ENCODE measurements around the gene TANC1.

The TANC1 gene

DNA sequence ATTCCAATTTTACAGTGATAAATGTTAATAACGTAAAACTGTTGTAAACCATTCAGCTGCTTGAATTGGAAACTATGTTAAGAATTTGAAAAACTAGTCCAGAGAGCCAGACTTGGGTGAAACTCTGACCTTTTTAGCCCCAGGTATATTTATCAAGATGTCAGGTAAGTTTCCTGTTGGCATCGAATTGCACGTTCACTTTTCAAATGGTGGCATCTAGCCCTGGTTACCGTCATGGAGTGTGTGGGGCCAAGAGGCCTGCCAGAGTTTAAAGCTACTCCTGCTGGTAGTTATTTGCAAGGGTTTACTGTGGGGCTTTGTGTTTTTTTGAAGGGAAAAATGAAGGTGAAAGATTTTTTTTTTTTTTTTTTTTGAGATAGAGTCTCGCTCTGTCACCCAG lies 208.1 kb downstream of the TANC1 start:
- no peak for ATAC-seq (ENCODE audit: insufficient read depth, low read depth)
- no peaks in the 10 kb centered on the region for H3K4me1 ChIP-seq (ENCODE audit: insufficient read depth, low read length)
- no peak overlapping the region for H3K9ac ChIP-seq (ENCODE audit: low read depth, low read length)
- H3K27me3 ChIP-seq (ENCODE audit: insufficient read depth, low read length, poor library complexity): no peaks in the 10 kb centered on the region
- H3K4me2 ChIP-seq (ENCODE audit: insufficient read depth, low read length): no peak overlapping the region
- no peaks in the 10 kb centered on the region for H3K9me3 ChIP-seq (ENCODE audit: insufficient read depth, low read length, severe bottlenecking)
- DNase-seq: no peak
- no peaks in the 10 kb centered on the region for H3K79me2 ChIP-seq (ENCODE audit: insufficient read depth, low read length)
- no peak overlapping the region for H2AFZ ChIP-seq (ENCODE audit: low read depth, low read length)
- H3K4me3 ChIP-seq (ENCODE audit: low read depth in 1 of 2, low read length in 2 of 2): no peak overlapping the region
- H4K20me1 ChIP-seq (ENCODE audit: insufficient read depth, low read length): no peaks in the 10 kb centered on the region
- H3K36me3 ChIP-seq (ENCODE audit: insufficient read depth, low read length): peaks cover 39% of the 10 kb centered on the region
- no peak for TF ChIP-seq EZH2 (IDR thresholded peaks at IDR 0.05; ENCODE audit: borderline replicate concordance, low read depth, low read length, severe bottlenecking)
- TF ChIP-seq, protein P1, sequence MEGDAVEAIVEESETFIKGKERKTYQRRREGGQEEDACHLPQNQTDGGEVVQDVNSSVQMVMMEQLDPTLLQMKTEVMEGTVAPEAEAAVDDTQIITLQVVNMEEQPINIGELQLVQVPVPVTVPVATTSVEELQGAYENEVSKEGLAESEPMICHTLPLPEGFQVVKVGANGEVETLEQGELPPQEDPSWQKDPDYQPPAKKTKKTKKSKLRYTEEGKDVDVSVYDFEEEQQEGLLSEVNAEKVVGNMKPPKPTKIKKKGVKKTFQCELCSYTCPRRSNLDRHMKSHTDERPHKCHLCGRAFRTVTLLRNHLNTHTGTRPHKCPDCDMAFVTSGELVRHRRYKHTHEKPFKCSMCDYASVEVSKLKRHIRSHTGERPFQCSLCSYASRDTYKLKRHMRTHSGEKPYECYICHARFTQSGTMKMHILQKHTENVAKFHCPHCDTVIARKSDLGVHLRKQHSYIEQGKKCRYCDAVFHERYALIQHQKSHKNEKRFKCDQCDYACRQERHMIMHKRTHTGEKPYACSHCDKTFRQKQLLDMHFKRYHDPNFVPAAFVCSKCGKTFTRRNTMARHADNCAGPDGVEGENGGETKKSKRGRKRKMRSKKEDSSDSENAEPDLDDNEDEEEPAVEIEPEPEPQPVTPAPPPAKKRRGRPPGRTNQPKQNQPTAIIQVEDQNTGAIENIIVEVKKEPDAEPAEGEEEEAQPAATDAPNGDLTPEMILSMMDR (IDR thresholded peaks at IDR 0.05; ENCODE audit: borderline replicate concordance, extremely low read depth, low read length, poor library complexity, severe bottlenecking): no peak
- H3K27ac ChIP-seq (ENCODE audit: low read length): no peak overlapping the region

DNA sequence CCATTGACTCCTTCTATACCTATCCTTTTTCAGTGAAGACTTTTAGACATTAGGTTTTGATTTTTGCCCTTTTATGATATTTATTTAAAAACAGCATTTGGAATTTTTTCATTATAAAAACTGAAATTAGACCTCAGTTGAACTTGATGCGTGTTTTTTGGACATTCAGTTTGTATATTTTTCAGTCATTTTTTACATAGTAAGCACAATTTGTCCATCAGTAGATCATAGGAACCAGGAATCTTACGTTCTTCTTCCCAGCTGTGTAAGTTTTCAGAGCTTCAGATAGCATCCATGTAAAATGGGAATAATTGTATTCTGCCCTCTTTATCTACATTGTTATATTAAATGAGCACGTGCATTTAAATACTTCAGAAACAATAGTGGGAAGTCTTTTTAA lies 208.9 kb downstream of the TANC1 start:
- Histone ChIP-seq H3K4me1 (ENCODE audit: insufficient read depth, low read length) (no peaks in the 10 kb centered on the region), H3K4me2 (ENCODE audit: insufficient read depth, low read length) (no peak overlapping the region), H3K9me3 (ENCODE audit: insufficient read depth, low read length, severe bottlenecking) (no peaks in the 10 kb centered on the region), H3K27ac (ENCODE audit: low read length) (no peak overlapping the region), H3K27me3 (ENCODE audit: insufficient read depth, low read length, poor library complexity) (no peaks in the 10 kb centered on the region), H3K36me3 (ENCODE audit: insufficient read depth, low read length) (peaks cover 34% of the 10 kb centered on the region), H4K20me1 (ENCODE audit: insufficient read depth, low read length) (no peaks in the 10 kb centered on the region), H3K4me3 (ENCODE audit: low read depth in 1 of 2, low read length in 2 of 2) (no peak overlapping the region), H2AFZ (ENCODE audit: low read depth, low read length) (no peak overlapping the region), H3K79me2 (ENCODE audit: insufficient read depth, low read length) (no peaks in the 10 kb centered on the region), H3K9ac (ENCODE audit: low read depth, low read length) (no peak overlapping the region)
- TF ChIP-seq, protein P1 (IDR thresholded peaks at IDR 0.05; ENCODE audit: borderline replicate concordance, extremely low read depth, low read length, poor library complexity, severe bottlenecking): no peak
- no peak for TF ChIP-seq EZH2 (IDR thresholded peaks at IDR 0.05; ENCODE audit: borderline replicate concordance, low read depth, low read length, severe bottlenecking)
- DNase-seq (no peak), ATAC-seq (ENCODE audit: insufficient read depth, low read depth) (no peak)

DNA sequence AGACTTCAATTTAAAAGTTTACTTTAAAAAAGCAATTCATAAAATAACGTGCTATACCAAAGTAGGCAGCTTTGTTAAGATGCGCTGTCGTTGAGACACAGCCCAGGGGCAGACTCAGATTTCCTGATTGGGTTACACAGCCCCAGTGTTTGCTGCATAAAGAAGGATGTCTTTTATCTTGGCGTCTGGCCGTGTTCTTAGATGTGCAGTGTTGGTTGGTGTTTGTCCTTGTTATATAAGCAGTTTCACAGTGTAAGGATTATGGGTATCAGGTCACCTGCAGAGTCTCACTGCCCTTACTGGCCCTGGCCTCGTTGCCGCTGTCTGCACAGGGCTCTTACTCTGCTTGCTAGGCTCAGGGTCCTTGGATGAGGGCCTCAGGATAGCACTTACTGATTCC lies 209.5 kb downstream of the TANC1 start:
- Histone ChIP-seq H3K79me2 (ENCODE audit: insufficient read depth, low read length) (no peaks in the 10 kb centered on the region), H3K36me3 (ENCODE audit: insufficient read depth, low read length) (peaks cover 28% of the 10 kb centered on the region), H3K27ac (ENCODE audit: low read length) (no peak overlapping the region), H3K9ac (ENCODE audit: low read depth, low read length) (no peak overlapping the region), H3K9me3 (ENCODE audit: insufficient read depth, low read length, severe bottlenecking) (no peaks in the 10 kb centered on the region), H3K4me2 (ENCODE audit: insufficient read depth, low read length) (no peak overlapping the region), H2AFZ (ENCODE audit: low read depth, low read length) (no peak overlapping the region), H3K4me1 (ENCODE audit: insufficient read depth, low read length) (no peaks in the 10 kb centered on the region), H3K4me3 (ENCODE audit: low read depth in 1 of 2, low read length in 2 of 2) (no peak overlapping the region), H4K20me1 (ENCODE audit: insufficient read depth, low read length) (no peaks in the 10 kb centered on the region), H3K27me3 (ENCODE audit: insufficient read depth, low read length, poor library complexity) (no peaks in the 10 kb centered on the region)
- DNase-seq (no peak), ATAC-seq (ENCODE audit: insufficient read depth, low read depth) (0 out of 3 replicates have a peak, but pooled peaks have one; percentile 19)
- no peak for TF ChIP-seq EZH2 (IDR thresholded peaks at IDR 0.05; ENCODE audit: borderline replicate concordance, low read depth, low read length, severe bottlenecking)
- TF ChIP-seq, protein P1 (IDR thresholded peaks at IDR 0.05; ENCODE audit: borderline replicate concordance, extremely low read depth, low read length, poor library complexity, severe bottlenecking): no peak

DNA sequence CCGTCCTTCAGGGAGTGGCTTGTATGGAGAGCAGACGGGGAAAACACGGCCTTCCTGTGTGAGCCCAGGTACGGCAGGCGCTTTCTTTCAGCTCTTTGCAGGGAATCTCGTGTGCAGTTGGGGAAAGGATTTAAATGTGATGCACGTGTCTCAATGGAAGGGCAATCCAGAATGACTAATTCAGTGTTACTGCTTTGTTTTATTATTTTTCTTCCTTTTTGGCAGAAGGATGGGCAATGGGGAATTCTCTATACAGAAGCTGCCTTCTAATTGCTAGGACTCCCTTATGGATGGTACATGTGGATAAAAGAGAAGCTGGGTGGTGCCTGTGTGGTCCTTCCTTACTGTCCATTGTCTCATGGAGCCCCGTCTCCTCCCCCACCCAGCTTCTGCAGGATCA lies 210.7 kb downstream of the TANC1 start:
- Histone ChIP-seq H2AFZ (ENCODE audit: low read depth, low read length) (no peak overlapping the region), H3K79me2 (ENCODE audit: insufficient read depth, low read length) (no peaks in the 10 kb centered on the region), H4K20me1 (ENCODE audit: insufficient read depth, low read length) (no peaks in the 10 kb centered on the region), H3K36me3 (ENCODE audit: insufficient read depth, low read length) (peaks cover 26% of the 10 kb centered on the region), H3K4me3 (ENCODE audit: low read depth in 1 of 2, low read length in 2 of 2) (no peak overlapping the region), H3K4me1 (ENCODE audit: insufficient read depth, low read length) (no peaks in the 10 kb centered on the region), H3K9me3 (ENCODE audit: insufficient read depth, low read length, severe bottlenecking) (no peaks in the 10 kb centered on the region), H3K27me3 (ENCODE audit: insufficient read depth, low read length, poor library complexity) (no peaks in the 10 kb centered on the region), H3K9ac (ENCODE audit: low read depth, low read length) (no peak overlapping the region), H3K4me2 (ENCODE audit: insufficient read depth, low read length) (no peak overlapping the region), H3K27ac (ENCODE audit: low read length) (no peak overlapping the region)
- TF ChIP-seq, protein P1 (IDR thresholded peaks at IDR 0.05; ENCODE audit: borderline replicate concordance, extremely low read depth, low read length, poor library complexity, severe bottlenecking): no peak
- no peak for TF ChIP-seq EZH2 (IDR thresholded peaks at IDR 0.05; ENCODE audit: borderline replicate concordance, low read depth, low read length, severe bottlenecking)
- no peak for DNase-seq
- no peak for ATAC-seq (ENCODE audit: insufficient read depth, low read depth)

Data from DND-41 (cell line).